ENCODE data around the gene C16orf86.

The C16orf86 gene

DNA sequence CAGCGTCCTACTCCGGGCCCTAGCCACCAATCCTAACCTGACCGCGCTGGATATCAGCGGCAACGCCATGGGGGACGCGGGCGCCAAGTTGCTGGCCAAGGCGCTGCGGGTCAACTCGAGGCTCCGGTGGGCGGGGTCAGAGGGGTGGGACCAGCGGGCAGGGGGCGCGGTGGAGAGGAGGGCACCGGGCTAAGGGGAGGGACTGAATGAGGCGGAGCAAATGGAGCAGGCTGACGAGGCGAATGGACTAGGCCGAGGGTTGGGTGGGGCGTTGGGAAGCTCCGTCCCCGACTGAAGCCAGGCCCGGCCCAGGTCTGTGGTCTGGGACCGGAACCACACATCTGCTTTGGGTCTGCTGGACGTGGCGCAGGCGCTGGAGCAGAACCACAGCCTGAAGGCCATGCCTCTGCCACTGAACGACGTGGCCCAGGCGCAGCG lies 17.1 kb upstream of the C16orf86 start:
- H3K4me3 ChIP-seq (ENCODE audit: low read length), result no peak overlapping the region
- TF ChIP-seq, protein P1, sequence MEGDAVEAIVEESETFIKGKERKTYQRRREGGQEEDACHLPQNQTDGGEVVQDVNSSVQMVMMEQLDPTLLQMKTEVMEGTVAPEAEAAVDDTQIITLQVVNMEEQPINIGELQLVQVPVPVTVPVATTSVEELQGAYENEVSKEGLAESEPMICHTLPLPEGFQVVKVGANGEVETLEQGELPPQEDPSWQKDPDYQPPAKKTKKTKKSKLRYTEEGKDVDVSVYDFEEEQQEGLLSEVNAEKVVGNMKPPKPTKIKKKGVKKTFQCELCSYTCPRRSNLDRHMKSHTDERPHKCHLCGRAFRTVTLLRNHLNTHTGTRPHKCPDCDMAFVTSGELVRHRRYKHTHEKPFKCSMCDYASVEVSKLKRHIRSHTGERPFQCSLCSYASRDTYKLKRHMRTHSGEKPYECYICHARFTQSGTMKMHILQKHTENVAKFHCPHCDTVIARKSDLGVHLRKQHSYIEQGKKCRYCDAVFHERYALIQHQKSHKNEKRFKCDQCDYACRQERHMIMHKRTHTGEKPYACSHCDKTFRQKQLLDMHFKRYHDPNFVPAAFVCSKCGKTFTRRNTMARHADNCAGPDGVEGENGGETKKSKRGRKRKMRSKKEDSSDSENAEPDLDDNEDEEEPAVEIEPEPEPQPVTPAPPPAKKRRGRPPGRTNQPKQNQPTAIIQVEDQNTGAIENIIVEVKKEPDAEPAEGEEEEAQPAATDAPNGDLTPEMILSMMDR (IDR thresholded peaks at IDR 0.05; ENCODE audit: insufficient read depth, low read depth, low read length, missing control alignments), result no peak
- no peak for DNase-seq (ENCODE audit: low read depth)

- no peak overlapping the region for H3K4me3 ChIP-seq (ENCODE audit: low read length)
- DNase-seq (ENCODE audit: low read depth), result no peak
- TF ChIP-seq, protein P1 (IDR thresholded peaks at IDR 0.05; ENCODE audit: insufficient read depth, low read depth, low read length, missing control alignments), result no peak
Measured at GRCh38 chr16:67650023-67650422, 16.6 kb upstream of the C16orf86 start.

DNA sequence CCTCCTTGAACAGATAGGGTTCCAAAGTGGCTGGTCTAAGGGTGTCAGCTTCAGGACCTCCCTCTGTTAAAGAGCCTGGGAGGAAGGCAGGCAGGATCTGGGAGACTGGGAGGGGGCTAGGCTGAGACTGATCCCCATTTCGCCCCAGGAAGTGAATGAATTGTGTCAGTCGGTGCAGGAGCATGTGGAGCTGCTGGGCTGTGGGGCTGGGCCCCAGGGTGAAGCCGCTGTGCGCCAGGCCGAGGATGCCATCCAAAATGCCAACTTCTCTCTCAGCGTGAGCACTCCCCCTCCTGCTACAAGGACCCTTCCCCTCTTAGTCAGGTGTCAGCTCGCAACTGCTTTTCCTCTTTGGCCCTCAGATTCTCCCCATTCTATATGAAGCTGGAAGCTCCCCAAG lies 15.6 kb upstream of the C16orf86 start:
- H3K4me3 ChIP-seq (ENCODE audit: low read length), result no peak overlapping the region
- TF ChIP-seq, protein P1 (IDR thresholded peaks at IDR 0.05; ENCODE audit: insufficient read depth, low read depth, low read length, missing control alignments), result no peak
- DNase-seq (ENCODE audit: low read depth), result no peak

DNA sequence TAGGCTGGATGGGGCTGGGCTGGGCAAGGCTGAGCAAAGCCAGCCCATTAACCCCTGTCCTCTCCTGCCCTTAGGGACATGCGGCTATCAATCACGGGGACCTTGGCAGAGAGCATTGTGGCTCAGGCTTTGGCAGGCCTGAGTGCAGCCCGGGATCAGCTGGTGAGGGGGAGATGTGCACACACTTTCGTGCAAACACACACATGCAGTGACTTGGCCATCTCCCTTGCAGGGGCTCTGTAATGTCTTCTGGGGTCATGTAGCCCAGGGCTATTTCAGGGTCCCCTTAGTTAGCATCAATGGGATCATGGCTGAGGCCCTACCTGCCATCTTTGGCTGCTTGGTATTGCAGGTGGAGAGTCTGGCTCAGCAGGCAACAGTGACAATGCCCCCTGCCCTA lies 14.8 kb upstream of the C16orf86 start:
- TF ChIP-seq, protein P1 (IDR thresholded peaks at IDR 0.05; ENCODE audit: insufficient read depth, low read depth, low read length, missing control alignments), result no peak
- DNase-seq (ENCODE audit: low read depth), result no peak
- H3K4me3 ChIP-seq (ENCODE audit: low read length), result no peak overlapping the region

DNA sequence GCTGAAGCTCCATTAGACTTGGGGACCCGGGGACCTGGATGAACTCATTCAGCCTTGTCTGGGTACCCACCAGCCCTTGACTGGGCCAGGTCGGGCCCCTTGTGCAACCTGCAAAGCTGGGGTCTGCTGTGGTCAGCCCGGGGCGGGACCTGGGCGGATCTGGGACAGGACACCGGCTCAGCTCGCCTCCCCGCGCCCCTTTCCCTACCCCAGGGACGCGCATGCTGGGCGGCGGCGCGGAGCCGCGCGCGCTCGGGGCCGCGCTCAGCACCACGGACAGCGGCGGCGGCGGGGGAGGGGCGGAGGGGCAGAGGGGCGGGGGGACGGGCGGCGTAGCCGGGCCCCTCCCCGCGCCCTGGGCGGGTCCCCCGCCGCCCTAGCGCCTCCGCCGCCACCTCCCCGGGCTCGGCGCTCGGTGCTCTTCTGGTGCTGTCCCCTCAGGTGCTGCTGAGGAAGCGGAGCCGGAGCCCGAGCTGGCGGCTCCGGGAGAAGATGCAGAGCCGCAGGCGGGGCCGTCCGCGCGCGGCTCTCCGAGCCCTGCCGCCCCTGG lies 14.0 kb upstream of the C16orf86 start:
- TF ChIP-seq, protein P1 (IDR thresholded peaks at IDR 0.05; ENCODE audit: insufficient read depth, low read depth, low read length, missing control alignments), result no peak
- peak; percentile 49 for DNase-seq (ENCODE audit: low read depth)

GRCh38 chr16:67653128-67653788 lies 13.4 kb upstream of the C16orf86 start:
- DNase-seq (ENCODE audit: low read depth), result no peak
- TF ChIP-seq, protein P1 (IDR thresholded peaks at IDR 0.05; ENCODE audit: insufficient read depth, low read depth, low read length, missing control alignments), result no peak
- peak overlapping the region; percentile 8 for H3K4me3 ChIP-seq (ENCODE audit: low read length)

More for the DNA sequence above, 14.0 kb upstream of the C16orf86 start:
- H3K4me3 ChIP-seq (ENCODE audit: low read length), result no peak overlapping the region
